Astrocyte of the spinal cord (primary cell): ENCODE measurements around the gene TXN2.
"Not testable (repeated sequence)": the region's sequence is repeated elsewhere in the genome, so short reads cannot be mapped to it uniquely, and the experiment has no call there.

ENCODE experiments used
- DNase-seq: peaks from one replicate; pipeline ENCODE4 v3.0.0; 2011; ENCODE audit warnings: low read depth, low spot score
- H3K4me3 ChIP-seq: 2 replicates; pipeline ENCODE4 v1.5.1; 2011; ENCODE audit warnings: low read depth, mild to moderate bottlenecking, low read length, moderate library complexity
- in situ Hi-C: cut with HindIII; loops from 2 replicates; pipeline ENCODE4 v1.10.0; 2017; ENCODE audit warnings: low sequenced_read_pairs
- TF ChIP-seq, protein P1 (sequence below): IDR thresholded peaks from 2 replicates; pipeline ENCODE4 v1.5.1; 2012; ENCODE audit warnings: low read depth, mild to moderate bottlenecking, low read length, inconsistent platforms

The TXN2 gene

GRCh38 chr22:36456464-36456845, 25.0 kb downstream of the TXN2 start:
- no peak for DNase-seq
- H3K4me3 ChIP-seq = no peak overlapping the region
- in situ Hi-C loops = no loop called here
- TF ChIP-seq, protein P1, sequence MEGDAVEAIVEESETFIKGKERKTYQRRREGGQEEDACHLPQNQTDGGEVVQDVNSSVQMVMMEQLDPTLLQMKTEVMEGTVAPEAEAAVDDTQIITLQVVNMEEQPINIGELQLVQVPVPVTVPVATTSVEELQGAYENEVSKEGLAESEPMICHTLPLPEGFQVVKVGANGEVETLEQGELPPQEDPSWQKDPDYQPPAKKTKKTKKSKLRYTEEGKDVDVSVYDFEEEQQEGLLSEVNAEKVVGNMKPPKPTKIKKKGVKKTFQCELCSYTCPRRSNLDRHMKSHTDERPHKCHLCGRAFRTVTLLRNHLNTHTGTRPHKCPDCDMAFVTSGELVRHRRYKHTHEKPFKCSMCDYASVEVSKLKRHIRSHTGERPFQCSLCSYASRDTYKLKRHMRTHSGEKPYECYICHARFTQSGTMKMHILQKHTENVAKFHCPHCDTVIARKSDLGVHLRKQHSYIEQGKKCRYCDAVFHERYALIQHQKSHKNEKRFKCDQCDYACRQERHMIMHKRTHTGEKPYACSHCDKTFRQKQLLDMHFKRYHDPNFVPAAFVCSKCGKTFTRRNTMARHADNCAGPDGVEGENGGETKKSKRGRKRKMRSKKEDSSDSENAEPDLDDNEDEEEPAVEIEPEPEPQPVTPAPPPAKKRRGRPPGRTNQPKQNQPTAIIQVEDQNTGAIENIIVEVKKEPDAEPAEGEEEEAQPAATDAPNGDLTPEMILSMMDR = no peak

DNA sequence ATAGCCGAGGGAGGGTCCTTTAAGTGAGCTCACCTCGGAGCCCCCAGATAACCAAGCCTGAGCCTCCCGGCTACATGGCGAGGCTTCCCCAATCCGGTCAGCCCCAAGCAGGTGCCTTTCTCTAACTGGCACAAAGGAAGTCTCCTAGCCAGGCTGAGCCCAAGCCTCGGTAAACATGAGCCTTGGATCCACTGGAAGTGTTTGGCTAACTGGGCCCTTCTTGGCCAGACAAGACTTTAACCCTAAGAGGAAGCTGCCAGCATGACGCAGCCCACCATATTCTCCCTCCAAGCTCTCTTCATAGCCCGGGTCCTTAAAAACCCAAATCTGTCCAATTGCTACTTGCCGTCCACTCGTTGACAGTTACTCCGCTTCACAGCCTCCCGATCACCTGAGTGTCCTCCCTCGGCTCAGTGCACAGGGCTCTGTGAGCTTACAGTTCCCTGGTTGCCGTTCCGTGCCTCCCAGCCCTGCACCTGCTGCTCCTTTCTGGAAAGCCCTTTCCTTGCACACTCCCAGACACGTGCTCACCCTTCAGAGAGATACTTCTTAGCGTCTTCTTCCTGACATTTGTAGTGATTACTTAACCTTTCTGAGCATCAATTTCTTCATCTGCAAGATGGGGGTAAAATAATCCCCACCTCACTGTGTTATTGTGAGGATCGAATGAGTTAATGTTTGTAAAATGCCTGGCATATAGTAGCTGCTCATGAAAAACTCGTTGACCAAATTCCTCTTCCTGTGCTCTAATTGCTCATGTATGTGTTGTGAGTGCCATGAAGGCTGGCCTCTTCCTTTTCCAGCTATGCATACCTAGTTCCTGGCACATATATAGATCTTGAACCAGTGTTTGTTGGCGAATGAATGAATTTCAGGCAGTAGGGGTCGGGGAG, 25.6 kb downstream of the TXN2 start:
- no peak for DNase-seq
- TF ChIP-seq, protein P1 = no peak
- in situ Hi-C loops = no loop called here
- H3K4me3 ChIP-seq = peak overlapping the region; percentile 2

- DNase-seq = peak; percentile 94
- TF ChIP-seq, protein P1 = peak; percentile 1
- in situ Hi-C loops = no loop called here
- H3K4me3 ChIP-seq = peak overlapping the region; percentile 35
Measured at GRCh38 chr22:36454916-36455570, 26.4 kb downstream of the TXN2 start.

- no peak overlapping the region for H3K4me3 ChIP-seq
- in situ Hi-C loops = no loop called here
- TF ChIP-seq, protein P1 = no peak
- DNase-seq = no peak
Measured at GRCh38 chr22:36453855-36454378, 27.5 kb downstream of the TXN2 start.

GRCh38 chr22:36452978-36453607, 28.3 kb downstream of the TXN2 start:
- in situ Hi-C loops = not testable (repeated sequence)

DNA sequence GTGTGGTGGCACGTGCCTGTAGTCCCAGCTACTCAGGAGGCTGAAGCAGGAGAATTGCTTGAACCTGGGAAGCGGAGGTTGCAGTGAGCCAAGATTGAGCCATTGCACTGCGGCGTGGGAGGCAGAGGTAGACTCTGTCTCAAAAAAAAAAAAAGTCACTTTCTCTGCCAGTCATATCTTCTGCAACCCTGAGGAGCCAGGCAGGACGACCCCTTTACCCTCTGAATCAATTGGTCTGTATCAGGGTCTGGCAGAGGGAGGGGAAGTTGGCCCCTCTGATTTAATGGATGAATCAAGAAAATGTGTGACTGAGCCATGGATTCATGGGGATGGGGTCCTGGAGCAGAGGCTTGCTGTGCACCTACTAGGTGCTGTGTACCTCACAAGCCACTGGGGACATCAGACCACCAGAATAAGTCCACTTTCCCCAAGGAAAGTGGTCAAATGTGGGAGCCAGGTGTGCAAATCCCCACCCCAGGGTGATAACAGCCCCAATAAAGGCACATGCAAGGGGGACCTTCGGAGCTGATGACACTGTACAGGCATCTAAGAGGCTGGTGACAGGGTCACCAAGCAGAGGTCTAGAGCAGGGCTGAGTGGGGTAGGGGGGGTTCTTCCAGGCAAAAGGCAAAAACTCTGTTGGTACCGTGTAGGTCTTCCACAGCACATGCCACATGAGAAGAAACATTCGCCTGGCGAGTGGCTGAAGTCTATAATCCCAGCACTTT, 29.0 kb downstream of the TXN2 start:
- in situ Hi-C loops = no loop called here
- no peak for DNase-seq
- H3K4me3 ChIP-seq = no peak overlapping the region

More at GRCh38 chr22:36452978-36453607, 28.3 kb downstream of the TXN2 start:
- not testable (repeated sequence) for DNase-seq, H3K4me3 ChIP-seq

GRCh38 chr22:36450923-36451322, 30.5 kb downstream of the TXN2 start:
- in situ Hi-C loops, DNase-seq, H3K4me3 ChIP-seq: not testable (repeated sequence)

More for the DNA sequence above, 29.0 kb downstream of the TXN2 start:
- TF ChIP-seq, protein P1 = no peak
